CD1c-positive myeloid dendritic cell (primary cell): ENCODE data around the gene ZNF691.
"Not testable (repeated sequence)": the region's sequence is repeated elsewhere in the genome, so short reads cannot be mapped to it uniquely, and the experiment has no call there.

Experiments used
- DNase-seq: peaks from one replicate; pipeline ENCODE4 v3.0.0-alpha.2; 2016; ENCODE audit errors: extremely low spot score

The ZNF691 gene

GRCh38 chr1:42846257-42847110 lies at the start of gene ZNF691:
Gene ZNF691, plus strand, starts transcription at chr1:42846613. Its CDS starts 3,046 bp downstream, at chr1:42849659.
- peak; percentile 97 for DNase-seq

- DNase-seq = no peak
These were observed 49.0 kb upstream of the ZNF691 start for GRCh38 chr1:42797414-42797813.

- DNase-seq = no peak
These were observed 48.4 kb upstream of the ZNF691 start for GRCh38 chr1:42797979-42798378.

GRCh38 chr1:42801832-42802473 lies 44.5 kb upstream of the ZNF691 start:
- DNase-seq = no peak

GRCh38 chr1:42806171-42806570 lies 40.2 kb upstream of the ZNF691 start:
- no peak for DNase-seq

GRCh38 chr1:42806593-42806992 lies 39.8 kb upstream of the ZNF691 start:
- DNase-seq = no peak

GRCh38 chr1:42807056-42807668 lies 39.3 kb upstream of the ZNF691 start:
- no peak for DNase-seq

- DNase-seq = not testable (repeated sequence)
These were observed 31.6 kb upstream of the ZNF691 start for GRCh38 chr1:42814815-42815214.

- peak; percentile 15 for DNase-seq
These were observed 30.4 kb upstream of the ZNF691 start for GRCh38 chr1:42815941-42816584.

GRCh38 chr1:42816585-42817439 lies 29.6 kb upstream of the ZNF691 start, which contains the start of the genes ERMAP and SVBP:
Gene ERMAP, plus strand, starts transcription at chr1:42817122. Its CDS starts 13,327 bp downstream, at chr1:42830449.
Gene SVBP, minus strand, starts transcription at chr1:42817397. Its CDS starts 853 bp downstream, at chr1:42816544.
- DNase-seq = peak; percentile 96

- no peak for DNase-seq
These were observed 29.0 kb upstream of the ZNF691 start for GRCh38 chr1:42817440-42817767.

GRCh38 chr1:42817976-42818375 lies 28.4 kb upstream of the ZNF691 start:
- DNase-seq = no peak

- no peak for DNase-seq
These were observed 25.6 kb upstream of the ZNF691 start for GRCh38 chr1:42820813-42821212.

- DNase-seq = no peak
These were observed 24.7 kb upstream of the ZNF691 start for GRCh38 chr1:42821690-42822089.

GRCh38 chr1:42822800-42823392 lies 23.5 kb upstream of the ZNF691 start:
- DNase-seq = no peak

GRCh38 chr1:42824481-42825035 lies 21.9 kb upstream of the ZNF691 start:
- DNase-seq = no peak

- no peak for DNase-seq
These were observed 21.2 kb upstream of the ZNF691 start for GRCh38 chr1:42825036-42825851.

GRCh38 chr1:42830631-42831030 lies 15.8 kb upstream of the ZNF691 start:
- no peak for DNase-seq

GRCh38 chr1:42831273-42831672 lies 15.1 kb upstream of the ZNF691 start:
- DNase-seq = no peak
